ENCODE results near the gene NT5DC1.

Gene NT5DC1

DNA sequence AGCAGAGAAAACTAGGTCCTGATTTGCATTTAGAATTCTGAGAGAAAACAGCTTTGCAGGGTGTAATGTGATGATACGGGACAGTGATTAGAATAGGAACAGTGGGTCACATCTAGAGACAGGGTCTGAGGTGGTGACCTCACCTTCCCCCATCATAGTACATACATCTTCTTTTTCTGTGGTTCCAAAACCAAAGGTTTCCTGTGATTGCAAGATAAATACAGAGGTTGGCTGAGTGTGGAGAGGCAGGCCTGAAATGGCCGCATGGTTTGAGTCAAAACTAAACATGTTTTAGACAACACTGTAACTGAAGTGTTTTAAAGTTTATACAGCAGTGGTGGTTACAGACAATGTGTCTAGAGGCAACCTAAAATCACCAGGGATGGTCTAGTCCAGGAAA, 10.4 kb upstream of the NT5DC1 start:
- no peak for DNase-seq (ENCODE audit: low spot score)

GRCh38 chr6:116094041-116094440, 6.6 kb upstream of the NT5DC1 start:
- no peak for DNase-seq (ENCODE audit: low spot score)

DNA sequence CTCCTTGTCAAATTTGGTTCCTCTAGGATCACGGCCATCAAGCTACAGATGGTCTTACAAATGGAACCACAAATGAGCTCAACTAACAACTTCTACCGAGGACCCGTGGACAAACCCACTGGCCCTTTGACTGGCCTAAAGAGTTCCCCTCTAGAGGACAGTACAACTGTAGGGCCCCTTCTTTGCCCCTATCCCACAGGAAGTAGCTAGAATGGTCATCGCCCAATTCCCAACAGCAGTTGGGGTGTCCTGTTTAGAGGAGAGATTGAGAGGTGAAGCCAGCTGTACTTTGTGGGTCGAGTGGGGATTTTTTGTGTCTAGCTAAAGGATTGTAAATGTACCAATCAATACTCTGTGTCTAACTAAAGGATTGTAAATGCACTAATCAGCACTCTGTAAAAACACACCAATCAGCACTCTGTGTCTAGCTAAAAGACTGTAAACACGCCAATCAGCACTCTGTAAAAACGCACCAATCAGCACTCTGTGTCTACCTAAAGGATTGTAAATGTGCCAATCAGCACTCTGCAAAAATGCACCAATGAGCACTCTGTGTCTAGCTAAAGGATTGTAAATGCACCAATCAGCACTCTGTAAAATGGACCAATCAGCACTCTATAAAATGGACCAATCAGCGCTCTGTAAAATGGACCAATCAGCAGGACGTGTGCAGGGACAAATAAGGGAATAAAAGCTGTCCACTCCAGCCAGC, 4.4 kb upstream of the NT5DC1 start:
- DNase-seq (ENCODE audit: low spot score) = peak; percentile 49

- peak; percentile 35 for DNase-seq (ENCODE audit: low spot score)
Measured at GRCh38 chr6:116096979-116097816, 3.5 kb upstream of the NT5DC1 start.

DNA sequence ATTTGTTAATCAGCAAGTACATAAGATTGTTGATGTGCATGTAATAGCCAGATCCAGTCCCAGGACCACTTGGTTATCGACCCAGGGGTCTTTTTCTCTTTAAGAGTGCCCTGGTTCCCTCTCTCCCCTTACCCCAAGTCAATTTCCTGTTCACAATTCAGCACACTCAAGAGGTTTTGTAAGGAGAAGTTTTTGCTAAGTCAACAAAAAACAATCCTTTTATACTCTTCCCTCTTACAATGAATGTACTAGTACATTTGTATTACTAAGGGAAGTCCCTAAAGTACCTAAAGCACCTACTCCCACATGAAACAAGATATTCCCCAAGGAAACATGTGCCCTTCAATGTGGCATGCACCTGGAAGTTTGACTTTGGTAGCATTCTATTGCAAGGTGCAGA, 1.6 kb upstream of the NT5DC1 start:
- DNase-seq (ENCODE audit: low spot score) = no peak

DNA sequence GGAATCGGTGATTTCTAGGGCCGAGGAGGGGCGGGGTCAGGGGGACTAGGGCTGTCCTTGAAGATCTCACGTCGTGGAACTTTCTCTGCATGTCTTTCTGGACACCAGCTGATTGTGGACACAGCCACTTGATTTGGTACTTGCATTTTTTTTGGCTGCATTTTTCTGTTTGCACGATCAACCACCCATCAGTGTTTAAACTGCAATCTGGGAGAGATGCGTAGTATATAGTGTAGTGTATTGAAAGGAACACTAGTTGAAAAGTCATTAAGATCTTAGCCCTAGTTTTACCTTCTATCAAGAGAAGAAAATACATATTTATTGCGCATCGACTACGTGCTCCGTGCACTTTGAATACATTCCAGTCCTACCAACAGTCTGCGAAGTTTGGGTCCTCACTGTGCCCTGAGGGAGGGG, 657 bp downstream of the NT5DC1 start:
- DNase-seq (ENCODE audit: low spot score) = no peak

- DNase-seq (ENCODE audit: low spot score) = peak; percentile 47
Measured at GRCh38 chr6:116101790-116102189, 1.1 kb downstream of the NT5DC1 start.

DNA sequence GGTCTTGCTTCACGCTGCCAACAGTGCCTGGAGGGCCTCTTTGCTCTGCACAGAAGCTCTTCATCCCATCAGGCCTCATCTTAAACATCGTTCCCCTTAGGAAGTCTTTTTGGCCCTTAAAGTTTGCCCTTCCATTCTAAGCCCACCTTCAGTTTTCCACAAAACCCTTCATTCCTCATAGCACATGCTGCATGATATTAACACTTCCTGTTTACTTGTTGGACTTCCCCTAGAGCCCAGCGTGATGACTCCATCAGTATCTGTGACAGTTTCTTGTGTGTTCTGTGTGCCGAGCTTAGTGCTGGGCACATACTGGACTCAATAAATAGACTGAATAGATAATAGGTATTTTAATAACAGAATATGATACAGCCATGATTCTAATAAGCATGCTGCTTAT, 2.2 kb downstream of the NT5DC1 start:
- no peak for DNase-seq (ENCODE audit: low spot score)

DNA sequence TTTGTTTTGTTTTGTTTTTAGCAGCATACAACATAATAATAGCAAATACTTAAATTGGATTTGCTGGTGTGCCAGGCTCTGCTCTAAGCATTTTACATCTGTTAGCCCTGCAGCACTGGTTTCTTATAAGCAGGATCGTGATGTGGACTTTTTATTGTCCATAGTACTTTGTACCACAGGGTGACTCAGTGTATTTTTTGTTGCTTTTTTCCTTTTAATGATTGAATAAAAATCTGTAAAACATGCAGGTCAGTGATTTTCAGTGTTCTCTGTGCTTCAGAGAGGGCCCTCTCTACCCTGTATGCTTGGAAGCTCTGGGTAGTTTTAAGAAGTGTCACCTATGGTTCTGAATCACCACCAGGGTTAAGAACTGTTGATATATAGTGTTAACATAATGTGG, 4.0 kb downstream of the NT5DC1 start:
- DNase-seq (ENCODE audit: low spot score) = no peak

DNA sequence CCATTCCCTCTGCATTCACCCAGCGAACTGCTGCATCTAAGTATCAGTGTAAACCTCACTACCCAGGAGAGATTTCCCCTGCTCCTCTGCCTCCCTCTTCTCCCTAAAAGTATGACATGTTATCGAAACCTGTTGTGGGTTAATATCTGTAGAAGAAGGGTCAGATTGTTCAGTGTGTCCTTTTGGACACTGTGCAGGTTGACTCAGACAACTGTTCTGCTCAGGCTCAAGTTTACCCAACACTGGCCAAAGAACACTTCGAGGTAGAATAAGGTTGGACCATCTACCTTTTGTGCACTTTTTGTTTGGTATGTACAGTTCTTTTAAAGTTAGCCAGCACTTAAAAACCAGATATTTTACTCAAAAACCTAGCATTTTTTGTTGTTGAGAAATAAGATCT, 4.6 kb downstream of the NT5DC1 start:
- DNase-seq (ENCODE audit: low spot score) = no peak

DNA sequence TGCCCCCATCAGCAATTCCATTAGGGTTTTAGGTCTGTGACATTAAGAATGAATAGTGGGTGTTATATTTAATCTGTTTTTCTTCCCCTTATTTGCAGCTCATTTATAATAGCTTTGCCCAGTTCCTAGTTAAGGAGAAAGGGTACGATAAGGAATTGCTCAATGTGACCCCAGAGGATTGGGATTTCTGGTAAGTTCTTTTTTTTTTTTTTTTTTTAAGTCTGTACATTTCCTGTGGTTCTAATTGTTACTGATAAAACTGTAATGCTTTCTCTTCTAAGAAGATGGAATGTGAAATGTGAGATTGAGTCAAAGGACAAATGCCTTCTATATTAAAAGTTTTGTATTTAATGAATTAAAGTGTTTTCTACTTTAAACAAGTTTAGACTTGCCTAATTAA, 5.5 kb downstream of the NT5DC1 start:
- DNase-seq (ENCODE audit: low spot score) = no peak

DNA sequence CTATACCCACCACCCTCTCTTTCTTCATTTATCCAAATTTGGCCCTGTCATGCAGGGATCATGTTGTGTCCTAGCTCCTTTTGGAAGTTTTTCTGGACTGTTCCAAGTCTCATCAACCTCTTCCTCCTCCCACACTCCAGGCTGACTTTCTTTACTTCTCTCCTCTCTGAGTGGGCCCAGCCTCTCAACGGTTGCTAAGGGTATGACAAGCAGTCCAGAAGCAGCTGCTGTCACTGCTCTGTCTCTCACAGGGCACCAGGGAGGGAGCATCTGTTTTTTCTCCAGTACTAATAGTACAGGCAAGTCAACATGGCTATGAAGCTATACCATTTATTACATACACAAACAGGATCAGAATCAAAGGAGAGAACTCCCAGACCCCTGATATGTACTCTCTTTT, 8.2 kb downstream of the NT5DC1 start:
- no peak for DNase-seq (ENCODE audit: low spot score)

GRCh38 chr6:116111552-116112528, 11.2 kb downstream of the NT5DC1 start:
- peak; percentile 67 for DNase-seq (ENCODE audit: low spot score)

DNA sequence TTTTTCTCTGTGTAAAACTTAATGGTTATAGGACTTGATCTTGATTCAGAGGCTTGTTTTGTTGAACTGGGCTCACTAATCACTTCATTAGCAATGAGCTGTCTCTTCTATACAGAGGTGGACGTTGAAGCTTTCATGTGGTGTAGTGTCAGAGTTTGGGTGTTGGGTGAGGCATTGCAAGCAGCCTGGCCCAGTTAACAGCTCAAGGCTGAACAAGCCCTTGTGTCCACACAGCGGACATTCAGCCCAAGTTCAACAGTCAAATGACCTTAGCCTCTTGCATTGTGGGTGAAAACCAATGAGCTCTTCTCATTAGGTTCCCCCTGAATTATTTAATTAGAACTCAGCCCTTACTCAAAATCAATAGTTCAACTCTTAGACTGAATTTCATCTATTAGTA, 12.7 kb downstream of the NT5DC1 start:
- DNase-seq (ENCODE audit: low spot score) = no peak

DNA sequence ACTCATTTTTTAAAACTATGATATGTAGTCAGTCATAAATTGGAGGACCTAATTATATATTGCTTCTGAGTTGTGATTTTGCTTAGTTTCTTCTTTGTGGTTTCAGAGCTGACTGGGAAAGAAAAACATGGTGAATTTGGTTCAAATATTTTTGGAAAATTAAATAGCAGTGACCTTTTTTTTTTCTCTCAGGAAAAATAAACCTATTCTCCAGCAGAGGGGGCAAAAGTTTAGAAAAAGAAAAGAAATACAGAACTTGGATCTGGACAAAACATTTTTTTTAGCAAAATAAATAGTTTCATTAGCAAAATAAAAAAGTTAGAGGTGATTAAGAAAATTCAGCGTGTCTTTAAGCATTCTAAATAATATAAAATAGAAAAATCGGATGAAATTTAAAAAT, 15.1 kb downstream of the NT5DC1 start:
- peak; percentile 14 for DNase-seq (ENCODE audit: low spot score)

GRCh38 chr6:116118608-116119007, 18.0 kb downstream of the NT5DC1 start:
- DNase-seq (ENCODE audit: low spot score) = no peak

DNA sequence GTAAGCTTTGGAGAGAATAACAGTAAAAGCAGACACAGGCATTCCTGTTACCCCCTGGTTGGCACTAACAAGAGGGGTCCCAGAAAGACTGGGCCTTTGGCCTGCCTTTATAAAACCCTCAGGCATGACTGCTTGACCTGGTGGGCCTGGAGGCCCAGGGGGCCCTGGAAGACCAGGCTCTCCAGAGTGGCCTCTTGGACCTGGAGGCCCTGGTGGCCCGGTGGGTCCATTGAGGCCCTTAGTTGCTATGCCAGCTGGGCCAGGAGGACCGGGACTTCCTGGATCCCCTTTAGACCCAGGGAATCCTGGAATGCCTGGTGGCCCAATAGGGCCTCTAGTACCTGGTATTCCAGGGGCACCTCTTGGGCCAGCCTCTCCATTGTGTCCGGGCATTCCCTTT, 19.8 kb downstream of the NT5DC1 start:
- DNase-seq (ENCODE audit: low spot score) = no peak

- no peak for DNase-seq (ENCODE audit: low spot score)
Measured at GRCh38 chr6:116126032-116126431, 25.4 kb downstream of the NT5DC1 start, which contains the start of gene COL10A1. TSS of gene COL10A1 (minus strand) at chr6:116126132. CDS start at chr6:116125492, 640 bp downstream.

GRCh38 chr6:116127771-116128493, 27.3 kb downstream of the NT5DC1 start:
- no peak for DNase-seq (ENCODE audit: low spot score)

DNA sequence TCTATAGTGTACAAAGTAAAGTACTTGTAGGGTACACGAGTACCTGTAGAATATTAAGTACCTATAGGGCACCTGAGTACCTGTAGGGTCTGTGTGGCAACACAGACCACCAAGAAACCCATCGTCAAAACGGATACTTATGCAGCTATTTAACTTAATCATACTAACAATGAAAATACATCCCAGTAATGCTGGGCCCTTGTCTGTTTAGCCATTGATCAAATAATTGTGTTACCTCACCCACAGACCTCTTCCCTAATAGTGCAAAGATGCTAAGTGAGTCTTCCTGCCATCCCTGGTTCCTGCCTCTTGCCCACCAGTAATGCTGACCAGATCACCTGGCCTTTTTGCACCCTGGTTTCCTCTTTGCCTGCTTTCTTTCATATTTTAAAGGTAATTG, 32.8 kb downstream of the NT5DC1 start:
- no peak for DNase-seq (ENCODE audit: low spot score)

GRCh38 chr6:116136373-116136772, 35.7 kb downstream of the NT5DC1 start:
- no peak for DNase-seq (ENCODE audit: low spot score)

- no peak for DNase-seq (ENCODE audit: low spot score)
Measured at GRCh38 chr6:116136933-116137340, 36.3 kb downstream of the NT5DC1 start.
